Measurements from ENCODE around the gene RIPK1.
"Not testable (repeated sequence)": the region's sequence is repeated elsewhere in the genome, so short reads cannot be mapped to it uniquely, and the experiment has no call there.

RIPK1 gene

DNA sequence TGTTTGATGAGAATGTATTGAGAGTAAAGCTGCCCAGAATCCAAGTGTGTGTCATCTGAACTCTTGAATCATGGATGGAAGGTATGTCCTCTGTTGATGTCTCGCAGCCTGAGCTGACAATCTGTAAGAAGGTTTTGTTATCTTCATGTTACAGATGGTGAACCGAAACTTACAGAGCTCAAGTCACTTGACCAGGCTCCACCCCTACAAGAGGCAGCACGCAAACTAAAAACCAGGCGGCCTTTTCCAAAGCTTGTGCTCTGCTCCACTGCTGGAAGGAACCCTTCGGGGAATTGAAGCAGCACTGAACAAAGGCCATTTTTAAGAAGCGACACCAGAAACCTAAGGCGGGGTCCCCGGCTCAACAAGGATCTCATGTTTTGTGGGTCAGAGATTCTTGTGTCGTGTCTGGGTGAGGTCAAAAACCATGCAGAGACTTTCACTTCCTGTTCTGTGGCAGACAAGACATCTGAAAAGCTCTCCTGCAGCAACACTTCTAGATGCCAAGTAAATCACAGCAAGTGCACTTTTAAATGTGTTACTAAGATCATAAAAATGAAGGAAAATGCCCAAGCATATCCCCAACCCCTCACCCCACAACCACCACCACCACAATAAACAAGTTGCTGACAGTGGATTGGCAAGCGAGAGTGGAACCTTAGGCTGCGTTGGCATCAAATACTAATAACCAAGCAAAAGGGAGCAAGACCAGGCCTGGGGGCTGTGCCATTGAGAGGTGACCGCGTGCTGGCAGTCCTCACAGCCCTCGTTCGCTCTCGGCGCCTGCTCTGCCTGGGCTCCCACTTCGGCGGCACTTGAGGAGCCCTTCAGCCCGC lies 41.3 kb upstream of the RIPK1 start:
- TF ChIP-seq ZNF70 (CRISPR knock-in tag; IDR thresholded peaks at IDR 0.05) (no peak), ESRRG (CRISPR knock-in tag; IDR thresholded peaks at IDR 0.05) (no peak), GLIS3 (CRISPR knock-in tag; IDR thresholded peaks at IDR 0.05) (no peak), ZFP3 (CRISPR knock-in tag; IDR thresholded peaks at IDR 0.05) (no peak)
- ATAC-seq: no peak

DNA sequence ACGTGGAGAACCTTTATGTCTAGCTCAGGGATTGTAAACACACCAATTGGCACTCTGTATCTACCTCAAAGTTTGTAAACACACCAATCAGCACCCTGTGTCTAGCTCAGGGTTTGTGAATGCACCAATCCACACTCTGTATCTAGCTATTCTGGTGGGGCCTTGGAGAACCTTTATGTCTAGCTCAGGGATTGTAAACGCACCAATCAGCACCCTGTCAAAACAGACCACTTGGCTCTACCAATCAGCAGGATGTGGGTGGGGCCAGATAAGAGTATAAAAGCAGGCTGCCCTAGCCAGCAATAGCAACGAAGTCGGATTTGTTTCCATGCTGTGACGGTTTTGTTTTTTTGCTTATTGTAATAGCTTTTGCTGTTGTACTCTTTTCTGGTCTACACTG lies 40.1 kb upstream of the RIPK1 start:
- not testable (repeated sequence) for ATAC-seq

DNA sequence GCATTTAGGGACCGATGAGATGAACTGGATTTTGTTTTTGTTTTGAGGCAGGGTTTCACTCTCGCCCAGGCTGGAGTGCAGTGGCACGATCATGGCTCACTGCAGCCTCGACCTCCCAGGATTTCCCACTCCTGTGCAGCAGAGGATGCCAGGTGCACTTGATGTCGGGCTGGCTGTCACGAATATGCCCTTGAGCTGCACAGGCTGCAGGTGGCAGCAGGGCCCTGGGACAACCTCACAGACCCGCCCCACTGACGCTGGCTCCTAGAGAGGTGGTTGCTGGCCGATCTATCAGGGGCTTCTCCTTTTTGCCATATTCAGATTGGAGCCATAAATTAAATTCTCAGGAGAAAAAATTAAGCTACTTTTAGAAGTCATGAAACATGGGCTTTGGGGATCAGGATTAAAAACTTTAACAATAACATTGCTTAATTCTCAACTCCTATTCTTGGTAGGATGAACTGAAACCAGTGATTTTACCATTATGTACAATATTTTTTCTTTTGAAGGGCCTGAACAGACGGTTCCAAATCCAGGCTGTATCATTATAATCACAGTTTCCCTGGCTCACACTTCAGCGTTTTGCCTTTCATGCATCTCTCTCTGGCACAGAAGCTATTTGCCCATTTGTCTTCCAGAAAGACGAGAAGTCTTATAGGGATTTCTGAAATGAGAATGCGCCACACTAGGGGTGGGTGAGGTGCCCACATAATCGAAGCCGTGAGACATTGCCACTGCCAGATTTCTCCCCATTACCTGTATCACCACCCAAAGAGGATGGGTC lies 36.2 kb upstream of the RIPK1 start:
- ATAC-seq: no peak
- TF ChIP-seq ZFP30 (CRISPR knock-in tag; IDR thresholded peaks at IDR 0.05) (no peak), RARB (CRISPR knock-in tag; IDR thresholded peaks at IDR 0.05) (no peak), CSDC2 (CRISPR knock-in tag; IDR thresholded peaks at IDR 0.05) (no peak), SNAI2 (CRISPR knock-in tag; IDR thresholded peaks at IDR 0.05) (no peak), OSR1 (CRISPR knock-in tag; IDR thresholded peaks at IDR 0.05) (no peak), TCF4 (CRISPR knock-in tag; IDR thresholded peaks at IDR 0.05; ENCODE audit: borderline replicate concordance) (no peak), ISL1 (CRISPR knock-in tag; IDR thresholded peaks at IDR 0.05) (no peak), BACH2 (CRISPR knock-in tag; IDR thresholded peaks at IDR 0.05; ENCODE audit: borderline replicate concordance) (no peak), ZNF565 (CRISPR knock-in tag; conservative IDR thresholded peaks at IDR 0.05; ENCODE audit: low read depth) (no peak)
- TF ChIP-seq, protein P1, sequence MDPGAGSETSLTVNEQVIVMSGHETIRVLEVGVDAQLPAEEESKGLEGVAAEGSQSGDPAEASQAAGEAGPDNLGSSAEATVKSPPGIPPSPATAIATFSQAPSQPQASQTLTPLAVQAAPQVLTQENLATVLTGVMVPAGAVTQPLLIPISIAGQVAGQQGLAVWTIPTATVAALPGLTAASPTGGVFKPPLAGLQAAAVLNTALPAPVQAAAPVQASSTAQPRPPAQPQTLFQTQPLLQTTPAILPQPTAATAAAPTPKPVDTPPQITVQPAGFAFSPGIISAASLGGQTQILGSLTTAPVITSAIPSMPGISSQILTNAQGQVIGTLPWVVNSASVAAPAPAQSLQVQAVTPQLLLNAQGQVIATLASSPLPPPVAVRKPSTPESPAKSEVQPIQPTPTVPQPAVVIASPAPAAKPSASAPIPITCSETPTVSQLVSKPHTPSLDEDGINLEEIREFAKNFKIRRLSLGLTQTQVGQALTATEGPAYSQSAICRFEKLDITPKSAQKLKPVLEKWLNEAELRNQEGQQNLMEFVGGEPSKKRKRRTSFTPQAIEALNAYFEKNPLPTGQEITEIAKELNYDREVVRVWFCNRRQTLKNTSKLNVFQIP (CRISPR knock-in tag; IDR thresholded peaks at IDR 0.05; ENCODE audit: borderline replicate concordance, low read depth): no peak
- TF ChIP-seq, protein P2, sequence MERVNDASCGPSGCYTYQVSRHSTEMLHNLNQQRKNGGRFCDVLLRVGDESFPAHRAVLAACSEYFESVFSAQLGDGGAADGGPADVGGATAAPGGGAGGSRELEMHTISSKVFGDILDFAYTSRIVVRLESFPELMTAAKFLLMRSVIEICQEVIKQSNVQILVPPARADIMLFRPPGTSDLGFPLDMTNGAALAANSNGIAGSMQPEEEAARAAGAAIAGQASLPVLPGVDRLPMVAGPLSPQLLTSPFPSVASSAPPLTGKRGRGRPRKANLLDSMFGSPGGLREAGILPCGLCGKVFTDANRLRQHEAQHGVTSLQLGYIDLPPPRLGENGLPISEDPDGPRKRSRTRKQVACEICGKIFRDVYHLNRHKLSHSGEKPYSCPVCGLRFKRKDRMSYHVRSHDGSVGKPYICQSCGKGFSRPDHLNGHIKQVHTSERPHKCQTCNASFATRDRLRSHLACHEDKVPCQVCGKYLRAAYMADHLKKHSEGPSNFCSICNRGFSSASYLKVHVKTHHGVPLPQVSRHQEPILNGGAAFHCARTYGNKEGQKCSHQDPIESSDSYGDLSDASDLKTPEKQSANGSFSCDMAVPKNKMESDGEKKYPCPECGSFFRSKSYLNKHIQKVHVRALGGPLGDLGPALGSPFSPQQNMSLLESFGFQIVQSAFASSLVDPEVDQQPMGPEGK (CRISPR knock-in tag; IDR thresholded peaks at IDR 0.05; ENCODE audit: borderline replicate concordance): no peak
- TF ChIP-seq, protein P3, sequence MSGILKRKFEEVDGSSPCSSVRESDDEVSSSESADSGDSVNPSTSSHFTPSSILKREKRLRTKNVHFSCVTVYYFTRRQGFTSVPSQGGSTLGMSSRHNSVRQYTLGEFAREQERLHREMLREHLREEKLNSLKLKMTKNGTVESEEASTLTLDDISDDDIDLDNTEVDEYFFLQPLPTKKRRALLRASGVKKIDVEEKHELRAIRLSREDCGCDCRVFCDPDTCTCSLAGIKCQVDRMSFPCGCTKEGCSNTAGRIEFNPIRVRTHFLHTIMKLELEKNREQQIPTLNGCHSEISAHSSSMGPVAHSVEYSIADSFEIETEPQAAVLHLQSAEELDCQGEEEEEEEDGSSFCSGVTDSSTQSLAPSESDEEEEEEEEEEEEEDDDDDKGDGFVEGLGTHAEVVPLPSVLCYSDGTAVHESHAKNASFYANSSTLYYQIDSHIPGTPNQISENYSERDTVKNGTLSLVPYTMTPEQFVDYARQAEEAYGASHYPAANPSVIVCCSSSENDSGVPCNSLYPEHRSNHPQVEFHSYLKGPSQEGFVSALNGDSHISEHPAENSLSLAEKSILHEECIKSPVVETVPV (CRISPR knock-in tag; IDR thresholded peaks at IDR 0.05): no peak

DNA sequence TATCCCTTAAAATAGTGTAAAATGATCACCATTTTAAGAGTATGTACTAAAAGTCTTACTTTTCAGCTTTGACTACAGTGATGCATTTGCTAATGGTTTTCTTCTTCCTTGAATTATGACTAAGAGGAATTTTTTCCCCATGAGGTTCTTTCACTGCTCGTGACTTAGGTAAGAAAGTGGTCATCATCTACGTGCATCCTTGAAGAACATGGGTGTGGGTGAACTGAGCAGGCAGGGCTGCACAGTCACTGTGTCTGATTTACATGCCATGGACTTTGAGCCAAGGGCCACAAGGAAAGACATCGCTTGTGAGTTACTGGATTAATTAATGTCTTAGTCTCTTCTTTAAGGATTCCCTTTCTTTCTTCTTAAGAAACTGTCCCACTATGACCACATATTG lies 35.3 kb upstream of the RIPK1 start:
- TF ChIP-seq TOX (CRISPR knock-in tag; IDR thresholded peaks at IDR 0.05; ENCODE audit: borderline replicate concordance): no peak
- TF ChIP-seq RARB (CRISPR knock-in tag; IDR thresholded peaks at IDR 0.05): no peak
- TF ChIP-seq PPARA (CRISPR knock-in tag; IDR thresholded peaks at IDR 0.05; ENCODE audit: borderline replicate concordance): no peak
- TF ChIP-seq, protein P4, sequence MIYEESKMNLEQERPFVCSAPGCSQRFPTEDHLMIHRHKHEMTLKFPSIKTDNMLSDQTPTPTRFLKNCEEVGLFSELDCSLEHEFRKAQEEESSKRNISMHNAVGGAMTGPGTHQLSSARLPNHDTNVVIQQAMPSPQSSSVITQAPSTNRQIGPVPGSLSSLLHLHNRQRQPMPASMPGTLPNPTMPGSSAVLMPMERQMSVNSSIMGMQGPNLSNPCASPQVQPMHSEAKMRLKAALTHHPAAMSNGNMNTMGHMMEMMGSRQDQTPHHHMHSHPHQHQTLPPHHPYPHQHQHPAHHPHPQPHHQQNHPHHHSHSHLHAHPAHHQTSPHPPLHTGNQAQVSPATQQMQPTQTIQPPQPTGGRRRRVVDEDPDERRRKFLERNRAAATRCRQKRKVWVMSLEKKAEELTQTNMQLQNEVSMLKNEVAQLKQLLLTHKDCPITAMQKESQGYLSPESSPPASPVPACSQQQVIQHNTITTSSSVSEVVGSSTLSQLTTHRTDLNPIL (CRISPR knock-in tag; IDR thresholded peaks at IDR 0.05; ENCODE audit: low read depth): no peak
- no peak for TF ChIP-seq ZC3H10 (CRISPR knock-in tag; IDR thresholded peaks at IDR 0.05)
- TF ChIP-seq ZNF8 (CRISPR knock-in tag; IDR thresholded peaks at IDR 0.05): no peak
- TF ChIP-seq ZFP30 (CRISPR knock-in tag; IDR thresholded peaks at IDR 0.05): no peak
- no peak for TF ChIP-seq BACH2 (CRISPR knock-in tag; IDR thresholded peaks at IDR 0.05; ENCODE audit: borderline replicate concordance)
- no peak for ATAC-seq
